HG02852 (cell line): ENCODE results near the gene CSH2.
"Not testable (repeated sequence)": the region's sequence is repeated elsewhere in the genome, so short reads cannot be mapped to it uniquely, and the experiment has no call there.

Experiments
- ATAC-seq: cut with Tn5 transposase; IDR thresholded peaks from one replicate; pipeline ENCODE4 v1.9.1; 2021; ENCODE audit warnings: mild to moderate bottlenecking, moderate library complexity; ENCODE audit not compliant: unreplicated experiment

The CSH2 gene

GRCh38 chr17:63873577-63873976 lies at the start of gene CSH2:
CSH2 (minus strand) TSS chr17:63873677; CDS start chr17:63873614, 63 bp downstream.
- not testable (repeated sequence) for ATAC-seq

- ATAC-seq: peak; percentile 51
These were observed 48.9 kb upstream of the CSH2 start for GRCh38 chr17:63922402-63922801.

- ATAC-seq: not testable (repeated sequence)
These were observed 47.3 kb upstream of the CSH2 start for GRCh38 chr17:63920779-63921178.

- not testable (repeated sequence) for ATAC-seq
These were observed 46.6 kb upstream of the CSH2 start for GRCh38 chr17:63920050-63920449.

GRCh38 chr17:63919311-63919723 lies 45.8 kb upstream of the CSH2 start:
- peak; percentile 67 for ATAC-seq

GRCh38 chr17:63918789-63919305 lies 45.4 kb upstream of the CSH2 start, which contains the start of gene GH1:
GH1 (minus strand) TSS chr17:63918839; CDS start chr17:63918776, 63 bp downstream.
- ATAC-seq: not testable (repeated sequence)

GRCh38 chr17:63918305-63918704 lies 44.8 kb upstream of the CSH2 start:
- no peak for ATAC-seq

GRCh38 chr17:63917646-63918045 lies 44.2 kb upstream of the CSH2 start:
- ATAC-seq: no peak

GRCh38 chr17:63917206-63917605 lies 43.7 kb upstream of the CSH2 start:
- not testable (repeated sequence) for ATAC-seq

GRCh38 chr17:63916566-63917185 lies 43.2 kb upstream of the CSH2 start:
- ATAC-seq: no peak

- ATAC-seq: not testable (repeated sequence)
These were observed 42.3 kb upstream of the CSH2 start for GRCh38 chr17:63915753-63916152.

- no peak for ATAC-seq
These were observed 41.0 kb upstream of the CSH2 start for GRCh38 chr17:63914471-63914870.

GRCh38 chr17:63911657-63912100 lies 38.2 kb upstream of the CSH2 start:
- no peak for ATAC-seq

- no peak for ATAC-seq
These were observed 37.7 kb upstream of the CSH2 start, which contains the start of gene CSHL1 for GRCh38 chr17:63911041-63911635. CSHL1 (minus strand) TSS chr17:63911258; CDS start chr17:63911196, 62 bp downstream.

GRCh38 chr17:63910096-63910495 lies 36.6 kb upstream of the CSH2 start:
- ATAC-seq: no peak

GRCh38 chr17:63909586-63909985 lies 36.1 kb upstream of the CSH2 start:
- ATAC-seq: not testable (repeated sequence)

GRCh38 chr17:63907161-63907778 lies 33.8 kb upstream of the CSH2 start:
- ATAC-seq: not testable (repeated sequence)

GRCh38 chr17:63904796-63905195 lies 31.3 kb upstream of the CSH2 start:
- not testable (repeated sequence) for ATAC-seq

- not testable (repeated sequence) for ATAC-seq
These were observed 30.3 kb upstream of the CSH2 start for GRCh38 chr17:63903787-63904201.

GRCh38 chr17:63901971-63902370 lies 28.5 kb upstream of the CSH2 start:
- ATAC-seq: not testable (repeated sequence)
